ENCODE results near the gene TOP3B. TPM values are rescaled to one million over a fixed set of nuclear protein-coding genes. Genes with fewer than 3 reads are reported as not detected.

Gene TOP3B
- total RNA-seq, 5 donors from 2014 or later (not counting 1 experiment from before 2014, with no cell fraction given), result 58.9 to 90.6 (median 65.9) TPM

GRCh38 chr22:22020425-22020852 lies 37.9 kb upstream of the TOP3B start:
- H3K36me3 ChIP-seq (ENCODE audit: control insufficient read depth in 2 of 2, extremely low read depth in 1 of 2, insufficient read depth in 1 of 2, low read length in 1 of 2), result no peaks in the 10 kb centered on the region
- peaks cover 0 to 2% (median 0%) of the 10 kb centered on the region in 3 donors for H3K4me1 Mint-ChIP-seq
- H3K27ac Mint-ChIP-seq, result no peak overlapping the region
- 85% methylated on average over 2 of the region's 2 CpGs for whole genome bisulfite sequencing (ENCODE audit: insufficient coverage)
- no peak overlapping the region for H3K27ac ChIP-seq (ENCODE audit: low read length)
- no peaks in the 10 kb centered on the region for H3K9me3 ChIP-seq
- H3K36me3 Mint-ChIP-seq, result no peaks in the 10 kb centered on the region
- H3K4me3 ChIP-seq (ENCODE audit: control insufficient read depth in 1 of 2, extremely low read depth in 1 of 2, low read length in 1 of 2), result no peak overlapping the region
- H3K27me3 ChIP-seq (replicated peaks in 1 of 2; ENCODE audit: control insufficient read depth in 2 of 2, extremely low read depth in 1 of 2, insufficient read depth in 2 of 2, low read length in 1 of 2), result peaks cover 0 to 10% of the 10 kb centered on the region in 2 experiments
- no peak overlapping the region for H3K4me3 Mint-ChIP-seq
- no peaks in the 10 kb centered on the region for H3K9me3 Mint-ChIP-seq
- CTCF ChIA-PET, result no interaction called here
- DNase-seq, result no peak
- H3K27me3 Mint-ChIP-seq, result peaks cover 4 to 5% of the 10 kb centered on the region in 2 donors
- ATAC-seq (replicated peaks in 1 of 4), result no peak
- no peaks in the 10 kb centered on the region for H3K4me1 ChIP-seq (ENCODE audit: control insufficient read depth in 1 of 2, extremely low read depth in 1 of 2, insufficient read depth in 2 of 2, low read length in 2 of 2)
- POLR2A ChIA-PET, result no interaction called here

- ChIA-PET POLR2A (no interaction called here), CTCF (no interaction called here)
- Histone ChIP-seq H3K4me1 (ENCODE audit: control insufficient read depth in 1 of 2, extremely low read depth in 1 of 2, insufficient read depth in 2 of 2, low read length in 2 of 2) (no peaks in the 10 kb centered on the region), H3K4me3 (ENCODE audit: control insufficient read depth in 1 of 2, extremely low read depth in 1 of 2, low read length in 1 of 2) (no peak overlapping the region), H3K9me3 (no peaks in the 10 kb centered on the region), H3K27ac (ENCODE audit: low read length) (no peak overlapping the region), H3K27me3 (replicated peaks in 1 of 2; ENCODE audit: control insufficient read depth in 2 of 2, extremely low read depth in 1 of 2, insufficient read depth in 2 of 2, low read length in 1 of 2) (peaks cover 0 to 7% of the 10 kb centered on the region in 2 experiments), H3K36me3 (ENCODE audit: control insufficient read depth in 2 of 2, extremely low read depth in 1 of 2, insufficient read depth in 1 of 2, low read length in 1 of 2) (no peaks in the 10 kb centered on the region)
- Mint-ChIP-seq H3K4me1 (peaks cover 0 to 2% (median 0%) of the 10 kb centered on the region in 3 donors), H3K27ac (no peak overlapping the region), H3K27me3 (peaks cover 4 to 5% of the 10 kb centered on the region in 2 donors), H3K36me3 (no peaks in the 10 kb centered on the region), H3K9me3 (no peaks in the 10 kb centered on the region), H3K4me3 (no peak overlapping the region)
- DNase-seq (no peak), ATAC-seq (replicated peaks in 1 of 4) (no peak)
- WGBS (ENCODE audit: insufficient coverage), result 92% methylated on average over 3 of the region's 7 CpGs
Measured at GRCh38 chr22:22019659-22020424, 37.3 kb upstream of the TOP3B start.

DNA sequence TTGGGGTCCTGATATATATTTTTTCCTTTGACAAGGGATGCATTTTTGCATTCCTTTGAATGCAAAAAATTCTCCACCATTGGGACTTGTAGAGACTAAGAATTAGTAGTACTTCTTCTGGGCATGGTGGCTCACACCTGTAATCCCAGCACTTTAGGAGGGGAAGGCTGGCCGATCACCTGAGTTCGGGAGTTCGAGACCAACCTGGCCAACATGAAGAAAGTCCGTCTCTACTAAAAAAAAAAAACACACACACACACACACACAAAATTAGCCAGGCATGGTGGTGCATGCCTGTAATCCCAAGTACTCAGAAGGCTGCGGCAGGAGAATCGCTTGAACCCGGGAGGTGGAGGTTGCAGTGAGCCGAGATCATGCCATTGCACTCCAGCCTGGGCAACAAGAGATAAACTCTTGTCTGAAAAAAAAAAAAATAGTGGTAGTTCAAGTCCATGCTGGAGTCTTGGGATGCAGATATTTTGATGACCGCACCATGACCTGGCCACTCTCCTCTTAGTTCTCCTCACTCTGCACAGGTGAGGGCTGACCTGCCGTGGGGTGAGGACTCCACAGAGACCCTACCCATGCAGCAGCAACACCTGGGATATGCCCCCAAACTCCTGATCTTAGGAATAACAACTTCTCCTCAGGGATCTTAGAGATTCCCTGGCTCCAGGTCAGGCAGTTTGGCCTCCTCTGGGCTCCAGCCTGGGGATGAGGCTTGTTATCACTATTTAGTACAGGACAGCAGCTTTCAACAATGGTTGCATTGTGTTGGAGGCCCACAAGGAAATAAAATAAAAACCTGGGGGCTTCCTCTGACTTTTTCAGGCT lies 36.5 kb upstream of the TOP3B start:
- Histone ChIP-seq H3K36me3 (ENCODE audit: control insufficient read depth in 2 of 2, extremely low read depth in 1 of 2, insufficient read depth in 1 of 2, low read length in 1 of 2) (no peaks in the 10 kb centered on the region), H3K4me1 (ENCODE audit: control insufficient read depth in 1 of 2, extremely low read depth in 1 of 2, insufficient read depth in 2 of 2, low read length in 2 of 2) (no peaks in the 10 kb centered on the region), H3K4me3 (ENCODE audit: control insufficient read depth in 1 of 2, extremely low read depth in 1 of 2, low read length in 1 of 2) (no peak overlapping the region), H3K9me3 (no peaks in the 10 kb centered on the region), H3K27me3 (replicated peaks in 1 of 2; ENCODE audit: control insufficient read depth in 2 of 2, extremely low read depth in 1 of 2, insufficient read depth in 2 of 2, low read length in 1 of 2) (peaks cover 0 to 7% of the 10 kb centered on the region in 2 experiments), H3K27ac (ENCODE audit: low read length) (no peak overlapping the region)
- Mint-ChIP-seq H3K4me1 (peaks cover 0 to 2% (median 0%) of the 10 kb centered on the region in 3 donors), H3K36me3 (no peaks in the 10 kb centered on the region), H3K9me3 (no peaks in the 10 kb centered on the region), H3K27ac (no peak overlapping the region), H3K27me3 (peaks cover 4 to 5% of the 10 kb centered on the region in 2 donors), H3K4me3 (no peak overlapping the region)
- ChIA-PET POLR2A (no interaction called here), CTCF (no interaction called here)
- WGBS (ENCODE audit: insufficient coverage), result 98% methylated on average over 5 of the region's 10 CpGs
- DNase-seq, result no peak
- no peak for ATAC-seq (replicated peaks in 1 of 4)

DNA sequence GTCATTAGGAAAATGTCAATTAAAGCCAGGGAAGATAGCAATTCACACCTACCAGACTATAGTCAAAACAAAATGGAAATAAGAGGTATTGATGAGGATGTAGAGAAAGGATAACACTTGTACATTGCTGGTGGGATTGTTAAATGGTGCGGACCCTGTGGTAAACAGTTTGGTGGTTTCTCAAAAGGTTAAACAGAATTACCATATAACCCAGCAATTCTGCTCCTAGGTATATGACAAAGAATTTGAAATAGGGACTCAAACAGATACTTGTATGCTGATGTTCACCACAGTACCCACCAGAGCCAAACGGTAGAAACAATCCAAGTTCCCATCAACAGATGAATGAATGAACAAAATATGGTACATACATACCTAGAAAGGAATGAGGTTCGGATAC lies 33.0 kb upstream of the TOP3B start:
- CTCF ChIA-PET, result no interaction called here

GRCh38 chr22:22014285-22014659 lies 31.7 kb upstream of the TOP3B start:
- Mint-ChIP-seq H3K36me3 (no peaks in the 10 kb centered on the region), H3K27me3 (peaks cover 19 to 22% of the 10 kb centered on the region in 2 donors), H3K4me3 (no peak overlapping the region), H3K27ac (no peak overlapping the region), H3K9me3 (no peaks in the 10 kb centered on the region), H3K4me1 (no peaks in the 10 kb centered on the region)
- CTCF ChIA-PET, result no interaction called here
- H3K27me3 ChIP-seq (replicated peaks in 1 of 2; ENCODE audit: control insufficient read depth in 2 of 2, extremely low read depth in 1 of 2, insufficient read depth in 2 of 2, low read length in 1 of 2), result peaks cover 2 to 7% of the 10 kb centered on the region in 2 experiments
- no peaks in the 10 kb centered on the region for H3K9me3 ChIP-seq
- H3K4me3 ChIP-seq (ENCODE audit: control insufficient read depth in 1 of 2, extremely low read depth in 1 of 2, low read length in 1 of 2), result no peak overlapping the region
- H3K4me1 ChIP-seq (ENCODE audit: control insufficient read depth in 1 of 2, extremely low read depth in 1 of 2, insufficient read depth in 2 of 2, low read length in 2 of 2), result no peaks in the 10 kb centered on the region
- H3K27ac ChIP-seq (ENCODE audit: low read length), result no peak overlapping the region
- WGBS (ENCODE audit: insufficient coverage), result 65% methylated on average over 4 of the region's 9 CpGs
- DNase-seq (no peak), ATAC-seq (replicated peaks in 1 of 4) (no peak)
- no peaks in the 10 kb centered on the region for H3K36me3 ChIP-seq (ENCODE audit: control insufficient read depth in 2 of 2, extremely low read depth in 1 of 2, insufficient read depth in 1 of 2, low read length in 1 of 2)
- POLR2A ChIA-PET, result no interaction called here

More for the DNA sequence above, 33.0 kb upstream of the TOP3B start:
- Histone ChIP-seq H3K27ac (ENCODE audit: low read length) (no peak overlapping the region), H3K9me3 (no peaks in the 10 kb centered on the region), H3K36me3 (ENCODE audit: control insufficient read depth in 2 of 2, extremely low read depth in 1 of 2, insufficient read depth in 1 of 2, low read length in 1 of 2) (no peaks in the 10 kb centered on the region), H3K4me3 (ENCODE audit: control insufficient read depth in 1 of 2, extremely low read depth in 1 of 2, low read length in 1 of 2) (no peak overlapping the region), H3K4me1 (ENCODE audit: control insufficient read depth in 1 of 2, extremely low read depth in 1 of 2, insufficient read depth in 2 of 2, low read length in 2 of 2) (no peaks in the 10 kb centered on the region), H3K27me3 (replicated peaks in 1 of 2; ENCODE audit: control insufficient read depth in 2 of 2, extremely low read depth in 1 of 2, insufficient read depth in 2 of 2, low read length in 1 of 2) (peaks cover 0 to 8% of the 10 kb centered on the region in 2 experiments)
- no peak for DNase-seq
- Mint-ChIP-seq H3K4me3 (no peak overlapping the region), H3K36me3 (no peaks in the 10 kb centered on the region), H3K27ac (no peak overlapping the region), H3K4me1 (no peaks in the 10 kb centered on the region), H3K9me3 (no peaks in the 10 kb centered on the region), H3K27me3 (peaks cover 8 to 14% of the 10 kb centered on the region in 2 donors)
- no peak for ATAC-seq (replicated peaks in 1 of 4)
- POLR2A ChIA-PET, result no interaction called here
- no CpG with 5 or more reads among the region's 3 CpGs for WGBS (ENCODE audit: insufficient coverage)

DNA sequence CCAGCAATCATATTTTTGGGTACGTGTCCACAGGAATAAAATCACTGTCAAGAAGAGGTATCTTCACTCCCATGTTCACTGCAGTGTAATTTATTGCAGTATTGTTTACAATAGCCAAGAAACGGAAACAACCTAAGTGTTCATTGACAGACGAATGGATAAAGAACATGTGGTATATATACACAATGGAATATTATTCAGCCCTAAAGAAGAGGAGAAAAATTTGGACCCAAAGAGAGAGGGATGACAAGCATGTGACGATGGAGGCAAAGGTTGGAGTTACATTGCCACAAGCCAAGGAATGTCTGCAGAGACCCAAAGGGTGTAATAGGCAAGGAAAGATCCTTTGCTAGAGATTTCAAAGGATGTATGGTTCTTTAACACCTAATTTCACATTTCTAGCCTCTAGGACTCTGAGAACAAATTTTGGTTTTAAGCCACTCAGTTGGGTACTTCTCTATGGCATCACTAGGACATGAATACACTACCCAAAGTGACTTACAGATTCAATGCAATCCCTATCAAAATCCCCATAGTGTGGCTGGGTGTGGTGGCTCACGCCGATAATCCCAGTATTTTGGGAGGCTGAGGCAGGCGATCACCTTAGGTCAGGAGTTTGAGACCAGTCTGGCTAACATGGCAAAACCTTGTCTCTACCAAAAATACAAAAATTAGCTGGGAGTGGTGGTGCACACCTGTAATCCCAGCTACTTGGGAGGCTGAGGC lies 31.1 kb upstream of the TOP3B start:
- H3K9me3 Mint-ChIP-seq, result no peaks in the 10 kb centered on the region
- no peaks in the 10 kb centered on the region for H3K36me3 ChIP-seq (ENCODE audit: control insufficient read depth in 2 of 2, extremely low read depth in 1 of 2, insufficient read depth in 1 of 2, low read length in 1 of 2)
- peaks cover 2 to 5% of the 10 kb centered on the region in 2 experiments for H3K27me3 ChIP-seq (replicated peaks in 1 of 2; ENCODE audit: control insufficient read depth in 2 of 2, extremely low read depth in 1 of 2, insufficient read depth in 2 of 2, low read length in 1 of 2)
- ChIA-PET POLR2A (no interaction called here), CTCF (no interaction called here)
- no CpG with 5 or more reads among the region's 7 CpGs for WGBS (ENCODE audit: insufficient coverage)
- H3K4me1 ChIP-seq (ENCODE audit: control insufficient read depth in 1 of 2, extremely low read depth in 1 of 2, insufficient read depth in 2 of 2, low read length in 2 of 2), result no peaks in the 10 kb centered on the region
- no peak overlapping the region for H3K4me3 ChIP-seq (ENCODE audit: control insufficient read depth in 1 of 2, extremely low read depth in 1 of 2, low read length in 1 of 2)
- H3K9me3 ChIP-seq, result no peaks in the 10 kb centered on the region
- H3K27me3 Mint-ChIP-seq, result peaks cover 25 to 27% of the 10 kb centered on the region in 2 donors
- no peaks in the 10 kb centered on the region for H3K4me1 Mint-ChIP-seq
- no peaks in the 10 kb centered on the region for H3K36me3 Mint-ChIP-seq
- no peak for DNase-seq
- no peak overlapping the region for H3K27ac Mint-ChIP-seq
- ATAC-seq (replicated peaks in 1 of 4), result no peak
- no peak overlapping the region for H3K4me3 Mint-ChIP-seq
- no peak overlapping the region for H3K27ac ChIP-seq (ENCODE audit: low read length)

All from T-cell (primary cell).